B cell (primary cell): ENCODE results near the gene TMEM221. TPM values are rescaled to one million over a fixed set of nuclear protein-coding genes. Genes with fewer than 3 reads are reported as not detected.

ENCODE experiments used
- ATAC-seq: fragments of 200-7000 bp; cut with Tn5 transposase; one replicate; pipeline ENCODE4 v1.10.0; 2021; ENCODE audit warnings: low read depth, mild to moderate bottlenecking, moderate number of reproducible peaks, moderate library complexity
- CTCF ChIA-PET: fragments of 350-600 bp; sonication (Branson Sonifier 250); formaldehyde crosslinking; loops from one replicate; lab custom pipeline; 2021; ENCODE audit warnings: antibody characterized with exemption, inconsistent platforms; lab: Charles Lee
- POLR2A ChIA-PET: fragments of 350-600 bp; sonication (Branson Sonifier 250); formaldehyde crosslinking; loops from one replicate; lab custom pipeline; 2021; ENCODE audit warnings: antibody characterized with exemption; lab: Charles Lee
- DNase-seq: peaks from one replicate; pipeline ENCODE4 v3.0.0; 2013
- H2AFZ ChIP-seq: 2 replicates; pipeline ENCODE4 v1.6.1; 2012; ENCODE audit warnings: mild to moderate bottlenecking, low read depth, low read length; ENCODE audit not compliant: insufficient read depth, poor library complexity, severe bottlenecking
- H3K27ac ChIP-seq, 2 donors: 1 replicate in 1 of 2; 2 replicates in 1 of 2; pipeline ENCODE4 v1.5.1; 2012 to 2013; ENCODE audit warnings: low read length in 2 of 2, mild to moderate bottlenecking in 2 of 2, moderate library complexity in 1 of 2
- H3K27me3 ChIP-seq, 4 experiments: fragments of 200-600 bp in 1 of 4; sonication (generic) in 1 of 4; replicated peaks in 1 of 4; 1 replicate in 2 of 4; 2 replicates in 2 of 4; pipeline versions ENCODE4 v1.6.1 to v1.7.0; 2013 to 2016; ENCODE audit warnings: low read length in 3 of 4, mild to moderate bottlenecking in 2 of 4, mixed read lengths in 1 of 4, moderate library complexity in 1 of 4; ENCODE audit not compliant: insufficient read depth in 4 of 4, control insufficient read depth in 3 of 4; ENCODE audit errors: control extremely low read depth in 1 of 4
- H3K36me3 ChIP-seq, 2 experiments: replicated peaks in 1 of 2; 1 replicate in 1 of 2; 2 replicates in 1 of 2; pipeline versions ENCODE4 v1.6.1 to v1.7.1; 2013; ENCODE audit warnings: low read length in 1 of 2; ENCODE audit not compliant: insufficient read depth in 2 of 2, control insufficient read depth in 1 of 2; ENCODE audit errors: control extremely low read depth in 1 of 2, extremely low read depth in 1 of 2
- H3K4me1 ChIP-seq, 2 donors: fragments of 200-600 bp in 1 of 2; sonication (generic) in 1 of 2; 1 replicate in 1 of 2; 2 replicates in 1 of 2; pipeline versions ENCODE4 v1.5.1 to v1.6.1; 2013 to 2017; ENCODE audit warnings: low read length in 2 of 2; ENCODE audit not compliant: control insufficient read depth in 2 of 2, insufficient read depth in 2 of 2
- H3K4me2 ChIP-seq: replicated peaks from 2 replicates; pipeline ENCODE3; 2012; ENCODE audit warnings: mild to moderate bottlenecking, low read depth, low read length; ENCODE audit not compliant: poor library complexity, severe bottlenecking
- H3K4me3 ChIP-seq, 5 experiments: fragments of 200-600 bp in 1 of 5; sonication (generic) in 1 of 5; 1 replicate in 3 of 5; 2 replicates in 2 of 5; pipeline versions ENCODE4 v1.5.1 to v1.7.0; 2011 to 2016; ENCODE audit warnings: low read length in 4 of 5, mild to moderate bottlenecking in 4 of 5, low read depth in 2 of 5, control low read depth in 1 of 5, moderate library complexity in 1 of 5; ENCODE audit not compliant: insufficient read depth in 1 of 5; ENCODE audit errors: control extremely low read depth in 1 of 5, extremely low read depth in 1 of 5
- H3K79me2 ChIP-seq: fragments of 200-600 bp; sonication (generic); one replicate; pipeline ENCODE4 v1.6.0; 2016; ENCODE audit warnings: low read length; ENCODE audit not compliant: control insufficient read depth, insufficient read depth
- H3K9ac ChIP-seq: fragments of 200-600 bp; sonication (generic); 2 replicates; pipeline ENCODE4 v1.6.1; 2017; ENCODE audit warnings: mild to moderate bottlenecking, low read length, moderate library complexity
- H3K9me3 ChIP-seq, 3 donors: one replicate each; pipeline versions ENCODE4 v1.6.1 to v1.7.1; 2013; ENCODE audit warnings: low read length in 2 of 3; ENCODE audit not compliant: control insufficient read depth in 2 of 3, insufficient read depth in 1 of 3; ENCODE audit errors: control extremely low read depth in 1 of 3
- H4K20me1 ChIP-seq: 2 replicates; pipeline ENCODE4 v1.6.0; 2012; ENCODE audit warnings: mild to moderate bottlenecking, low read length; ENCODE audit not compliant: insufficient read depth, control insufficient read depth, poor library complexity, severe bottlenecking
- H3K27ac Mint-ChIP-seq: one replicate; pipeline ENCODE4 v1.8.0; 2021; ENCODE audit warnings: mixed read lengths
- H3K27me3 Mint-ChIP-seq: one replicate; pipeline ENCODE4 v1.8.0; 2021; ENCODE audit warnings: mixed read lengths
- H3K4me1 Mint-ChIP-seq: one replicate; pipeline ENCODE4 v1.8.0; 2021; ENCODE audit warnings: mixed read lengths
- H3K4me3 Mint-ChIP-seq: one replicate; pipeline ENCODE4 v1.8.0; 2021; ENCODE audit warnings: mixed read lengths
- H3K9me3 Mint-ChIP-seq: one replicate; pipeline ENCODE4 v1.8.0; 2022; ENCODE audit warnings: mixed read lengths; ENCODE audit not compliant: insufficient read depth
- CTCF ChIP-seq: fragments of 200-600 bp; IDR thresholded peaks from one replicate; pipeline ENCODE4 v1.8.0; 2022; ENCODE audit warnings: antibody characterized with exemption, mild to moderate bottlenecking
- EZH2 ChIP-seq: IDR thresholded peaks from 2 replicates; pipeline ENCODE4 v1.6.1; 2012; ENCODE audit warnings: borderline replicate concordance, low read depth, mild to moderate bottlenecking, moderate library complexity, low read length; ENCODE audit not compliant: insufficient read depth, poor library complexity, severe bottlenecking
- WGBS: methylation state at CpG from one replicate; pipeline ENCODE4 v1.1.5; 2013; ENCODE audit warnings: missing lambda C conversion rate; ENCODE audit not compliant: insufficient coverage; 5-methylcytosine and 5-hydroxymethylcytosine counted together
- intact Hi-C: fragments of 100-400 bp; cut with micrococcal nuclease; formaldehyde crosslinking; loops from one replicate; pipeline ENCODE4 v1.10.0; 2022
- polyA plus RNA-seq: library from polyadenylated mRNA; depleted of rRNA; stranded (reverse); fragments of >200 nt; gene quantifications from 2 replicates; pipeline ENCODE4 v1.2.3, GENCODE V29; 2012
- total RNA-seq, 2 donors: library from RNA; stranded (reverse); fragments of 120-200 nt in 1 of 2; gene quantifications; 1 replicate in 1 of 2; 2 replicates in 1 of 2; pipeline versions ENCODE4 v1.2.3 to v1.2.4, GENCODE V29; 2013 to 2022

TMEM221 gene
- total and polyA plus RNA-seq, 2 donors (not counting 1 experiment from before 2014, with no cell fraction given) = not detected

- DNase-seq = no peak
Observed at GRCh38 chr19:17454576-17455071, 6.2 kb upstream of the TMEM221 start.

More at GRCh38 chr19:17454576-17455071, 6.2 kb upstream of the TMEM221 start:
- no peak overlapping the region for H3K4me3 ChIP-seq
- H3K36me3 ChIP-seq = no peaks in the 10 kb centered on the region
- H3K9me3 Mint-ChIP-seq = no peaks in the 10 kb centered on the region
- TF ChIP-seq CTCF = no peak
- TF ChIP-seq EZH2 = no peak
- no peak overlapping the region for H3K27ac Mint-ChIP-seq
- no peak overlapping the region for H2AFZ ChIP-seq
- no peak for ATAC-seq
- H3K79me2 ChIP-seq = no peaks in the 10 kb centered on the region
- H3K27ac ChIP-seq = no peak overlapping the region
- H3K4me1 Mint-ChIP-seq = peaks cover 9% of the 10 kb centered on the region
- peaks cover 45% of the 10 kb centered on the region for H3K27me3 Mint-ChIP-seq
- no peak overlapping the region for H3K9ac ChIP-seq
- intact Hi-C loops = no loop called here
- WGBS = 66% methylated on average over 9 of the region's 13 CpGs
- H3K4me2 ChIP-seq = no peak overlapping the region
- ChIA-PET CTCF (interaction anchor here (0.8 to 1.3 kb wide), 3 partner anchors 11 to 90 kb away, joined by 3 to 9 read pairs (median 3); no protein-coding TSS in a partner anchor), POLR2A (interaction anchor here (0.5 kb wide), 2 partner anchors 52 to 100 kb away, joined by 3 to 5 read pairs; no protein-coding TSS in a partner anchor)
- peaks cover 7 to 10% of the 10 kb centered on the region in 2 donors for H3K4me1 ChIP-seq
- H3K9me3 ChIP-seq = peaks cover 2 to 11% (median 3%) of the 10 kb centered on the region in 3 donors
- H3K4me3 Mint-ChIP-seq = no peak overlapping the region
- peaks cover 0 to 67% (median 26%) of the 10 kb centered on the region in 4 experiments for H3K27me3 ChIP-seq
- no peaks in the 10 kb centered on the region for H4K20me1 ChIP-seq
